Activated CD8-positive, alpha-beta T cell treated with anti-CD3 and anti-CD28 coated beads for 36 hours (primary cell): ENCODE data around the gene DRAXIN. TPM values are rescaled to one million over a fixed set of nuclear protein-coding genes. Genes with fewer than 3 reads are reported as not detected.
A peak's percentile ranks its signal among the peaks of the same experiment; 100 is the strongest.
"Not testable (repeated sequence)": the region's sequence is repeated elsewhere in the genome, so short reads cannot be mapped to it uniquely, and the experiment has no call there.

Experiments used
- ATAC-seq: fragments of 200-7000 bp; cut with Tn5 transposase; one replicate; pipeline ENCODE4 v1.10.0; 2021; ENCODE audit warnings: mild to moderate bottlenecking, moderate library complexity
- CTCF ChIA-PET: fragments of 350-600 bp; sonication (Branson Sonifier 250); formaldehyde crosslinking; loops from one replicate; lab custom pipeline; 2021; ENCODE audit warnings: antibody characterized with exemption; lab: Charles Lee
- POLR2A ChIA-PET: fragments of 350-600 bp; sonication (Branson Sonifier 250); formaldehyde crosslinking; loops from one replicate; lab custom pipeline; 2021; ENCODE audit warnings: antibody characterized with exemption; lab: Charles Lee
- DNase-seq: peaks from one replicate; pipeline ENCODE4 v3.0.0-alpha.2; 2020
- H3K27ac Mint-ChIP-seq: one replicate; pipeline ENCODE4 v1.8.0; 2021; ENCODE audit warnings: mild to moderate bottlenecking, mixed read lengths
- H3K27me3 Mint-ChIP-seq: one replicate; pipeline ENCODE4 v1.8.0; 2021; ENCODE audit warnings: mixed read lengths
- H3K36me3 Mint-ChIP-seq: one replicate; pipeline ENCODE4 v1.8.0; 2021; ENCODE audit warnings: low read depth, mixed read lengths
- H3K4me1 Mint-ChIP-seq: one replicate; pipeline ENCODE4 v1.8.0; 2021; ENCODE audit warnings: low read depth, mixed read lengths
- H3K4me3 Mint-ChIP-seq: one replicate; pipeline ENCODE4 v1.8.0; 2021; ENCODE audit warnings: mild to moderate bottlenecking, moderate library complexity, mixed read lengths
- H3K9me3 Mint-ChIP-seq: one replicate; pipeline ENCODE4 v1.8.0; 2021; ENCODE audit warnings: mixed read lengths
- intact Hi-C: fragments of 100-400 bp; cut with micrococcal nuclease; formaldehyde crosslinking; loops from one replicate; pipeline ENCODE4 v1.10.0; 2022
- total RNA-seq, 2 experiments: library from RNA; stranded (reverse); gene quantifications; one replicate each; pipeline ENCODE4 v1.2.3, GENCODE V29; 2021
- TF ChIP-seq, protein P1 (sequence below): fragments of 200-600 bp; IDR thresholded peaks from one replicate; pipeline ENCODE4 v1.8.0; 2022; ENCODE audit warnings: antibody characterized with exemption, mild to moderate bottlenecking

The DRAXIN gene, protein sequence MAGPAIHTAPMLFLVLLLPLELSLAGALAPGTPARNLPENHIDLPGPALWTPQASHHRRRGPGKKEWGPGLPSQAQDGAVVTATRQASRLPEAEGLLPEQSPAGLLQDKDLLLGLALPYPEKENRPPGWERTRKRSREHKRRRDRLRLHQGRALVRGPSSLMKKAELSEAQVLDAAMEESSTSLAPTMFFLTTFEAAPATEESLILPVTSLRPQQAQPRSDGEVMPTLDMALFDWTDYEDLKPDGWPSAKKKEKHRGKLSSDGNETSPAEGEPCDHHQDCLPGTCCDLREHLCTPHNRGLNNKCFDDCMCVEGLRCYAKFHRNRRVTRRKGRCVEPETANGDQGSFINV
- total RNA-seq = under 1 TPM; 0.18 to 0.20 TPM

DNA sequence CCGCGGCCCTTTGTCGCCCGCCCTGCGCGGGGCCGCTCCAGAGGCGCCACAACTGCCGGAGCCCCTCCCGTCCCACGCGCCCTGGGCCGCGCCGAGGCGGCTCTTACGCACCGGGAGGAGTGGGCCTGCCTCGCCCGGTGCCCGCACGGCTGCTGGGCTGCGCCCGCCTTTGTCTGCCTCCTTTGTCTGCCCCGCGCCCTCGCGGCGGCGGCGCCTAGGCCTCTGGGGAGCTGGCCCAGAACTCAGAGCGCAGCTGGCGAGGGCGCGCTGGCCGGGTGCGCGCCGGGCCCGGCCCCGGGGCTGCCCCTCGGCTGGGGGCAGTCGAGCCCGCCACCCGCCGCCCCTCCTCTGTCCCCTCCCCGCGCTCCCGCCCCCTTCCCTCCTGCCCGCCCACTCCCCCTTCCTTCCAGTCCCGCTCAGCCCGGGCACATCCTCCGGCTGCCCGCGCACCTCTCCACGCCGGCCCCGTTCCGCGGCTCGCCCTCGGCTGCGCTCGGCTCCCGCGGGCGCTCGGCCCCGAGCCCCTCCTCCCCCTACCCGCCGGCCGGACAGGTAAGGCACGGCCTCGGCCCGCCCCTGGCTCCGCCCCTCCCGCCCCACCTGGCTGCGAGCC lies at the start of gene DRAXIN:
Gene DRAXIN (plus strand): TSS at position 409 of the 613 bp plus-strand sequence. CDS start 14,549 bp downstream, outside the sequence.
- ChIA-PET CTCF (interaction anchor here (2.2 kb wide), 1 partner anchor 28 kb away, joined by 8 read pairs; no protein-coding TSS in a partner anchor), POLR2A (interaction anchor here (1.0 to 1.3 kb wide), 2 partner anchors 9 to 13 kb away, joined by 3 to 4 read pairs; no protein-coding TSS in a partner anchor)
- no peak within 1 kb of the TSS for H3K27ac Mint-ChIP-seq
- H3K27me3 Mint-ChIP-seq = peaks cover 36% of the 10 kb centered on the region
- peaks cover 22% of the 10 kb centered on the region for H3K4me1 Mint-ChIP-seq
- TF ChIP-seq, protein P1, sequence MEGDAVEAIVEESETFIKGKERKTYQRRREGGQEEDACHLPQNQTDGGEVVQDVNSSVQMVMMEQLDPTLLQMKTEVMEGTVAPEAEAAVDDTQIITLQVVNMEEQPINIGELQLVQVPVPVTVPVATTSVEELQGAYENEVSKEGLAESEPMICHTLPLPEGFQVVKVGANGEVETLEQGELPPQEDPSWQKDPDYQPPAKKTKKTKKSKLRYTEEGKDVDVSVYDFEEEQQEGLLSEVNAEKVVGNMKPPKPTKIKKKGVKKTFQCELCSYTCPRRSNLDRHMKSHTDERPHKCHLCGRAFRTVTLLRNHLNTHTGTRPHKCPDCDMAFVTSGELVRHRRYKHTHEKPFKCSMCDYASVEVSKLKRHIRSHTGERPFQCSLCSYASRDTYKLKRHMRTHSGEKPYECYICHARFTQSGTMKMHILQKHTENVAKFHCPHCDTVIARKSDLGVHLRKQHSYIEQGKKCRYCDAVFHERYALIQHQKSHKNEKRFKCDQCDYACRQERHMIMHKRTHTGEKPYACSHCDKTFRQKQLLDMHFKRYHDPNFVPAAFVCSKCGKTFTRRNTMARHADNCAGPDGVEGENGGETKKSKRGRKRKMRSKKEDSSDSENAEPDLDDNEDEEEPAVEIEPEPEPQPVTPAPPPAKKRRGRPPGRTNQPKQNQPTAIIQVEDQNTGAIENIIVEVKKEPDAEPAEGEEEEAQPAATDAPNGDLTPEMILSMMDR = no peak
- DNase-seq (no peak), ATAC-seq (no peak)
- no peaks in the 10 kb centered on the region for H3K36me3 Mint-ChIP-seq
- peak within 1 kb of the TSS; percentile 53 for H3K4me3 Mint-ChIP-seq
- no peaks in the 10 kb centered on the region for H3K9me3 Mint-ChIP-seq
- intact Hi-C loops = no loop called here

DNA sequence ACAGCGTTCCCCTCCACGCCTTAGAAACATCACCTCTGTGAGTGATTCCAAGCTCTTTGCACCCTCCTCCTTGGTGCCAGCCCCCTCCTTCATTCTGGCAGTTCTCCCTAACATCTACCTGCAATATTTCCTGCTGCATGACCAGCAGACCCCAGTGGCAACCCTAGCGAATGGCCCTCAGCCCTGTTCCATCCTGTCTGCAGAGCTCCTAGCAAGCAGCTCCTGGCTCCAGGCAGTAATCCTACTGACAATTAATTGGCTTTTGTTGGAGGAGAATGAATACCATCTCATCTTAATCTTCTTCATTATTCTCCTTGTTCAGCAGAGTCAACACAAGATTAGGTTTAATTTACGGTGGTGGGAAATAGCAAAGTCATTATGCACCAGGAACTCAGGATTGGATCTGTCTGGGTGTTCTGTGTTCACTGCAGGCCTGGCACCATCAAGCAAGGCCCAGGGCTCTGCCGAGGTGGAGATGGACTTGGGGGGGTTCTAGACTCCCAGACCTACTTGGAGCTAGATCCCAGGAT lies 49.7 kb upstream of the DRAXIN start:
- H3K27me3 Mint-ChIP-seq = peaks cover 1% of the 10 kb centered on the region
- intact Hi-C loops = loop anchor here (5.0 to 10.0 kb wide), 4 partner anchors 167 to 605 kb away; partner anchors contain the start of gene DISP3
- no peaks in the 10 kb centered on the region for H3K4me1 Mint-ChIP-seq
- H3K4me3 Mint-ChIP-seq = no peak overlapping the region
- ChIA-PET POLR2A (interaction anchor here (0.7 kb wide), 1 partner anchor 266 kb away, joined by 3 read pairs; no protein-coding TSS in a partner anchor), CTCF (interaction anchor here (0.6 to 6.8 kb wide), 20 partner anchors 9 to 604 kb away, joined by 3 to 60 read pairs (median 4); partner anchors contain the start of genes FBXO2 and FBXO44)
- ATAC-seq = no peak
- H3K27ac Mint-ChIP-seq = no peak overlapping the region
- DNase-seq = no peak
- no peaks in the 10 kb centered on the region for H3K9me3 Mint-ChIP-seq
- no peaks in the 10 kb centered on the region for H3K36me3 Mint-ChIP-seq
- TF ChIP-seq, protein P1 = no peak

DNA sequence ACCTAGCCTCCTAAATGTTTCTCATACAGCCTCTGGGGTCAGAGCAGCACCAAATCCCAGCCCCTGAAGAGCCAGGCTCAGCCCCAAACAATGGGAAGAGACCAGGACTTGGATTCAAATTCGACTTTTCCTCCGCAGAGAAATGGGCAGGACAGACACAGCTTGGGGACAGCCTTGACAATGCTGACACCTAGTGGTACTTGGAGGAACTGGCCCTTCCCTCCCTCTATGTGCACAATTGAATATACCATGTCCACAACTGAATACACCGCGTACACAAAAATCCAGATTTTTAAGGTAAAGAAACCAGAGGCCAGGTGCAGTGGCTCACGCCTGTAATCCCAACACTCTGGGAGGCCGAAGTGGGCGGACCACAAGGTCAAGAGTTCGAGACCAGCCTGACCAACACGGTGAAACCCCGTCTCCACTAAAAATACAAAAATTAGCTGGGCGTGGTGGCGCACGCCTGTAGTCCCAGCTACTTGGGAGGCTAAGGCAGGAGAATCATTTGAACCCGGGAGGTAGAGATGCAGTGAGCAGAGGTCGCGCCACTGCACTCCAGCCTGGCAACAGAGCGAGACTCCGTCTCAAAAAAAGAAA lies 49.0 kb upstream of the DRAXIN start:
- H3K9me3 Mint-ChIP-seq, H3K27ac Mint-ChIP-seq, H3K27me3 Mint-ChIP-seq, H3K36me3 Mint-ChIP-seq, H3K4me1 Mint-ChIP-seq, POLR2A ChIA-PET, H3K4me3 Mint-ChIP-seq: not testable (repeated sequence)
- CTCF ChIA-PET = interaction anchor here (0.6 to 6.8 kb wide), 25 partner anchors 8 to 605 kb away, joined by 3 to 60 read pairs (median 4); partner anchors contain the start of genes FBXO2, FBXO44 and FBXO6
- peak; percentile 82 for ATAC-seq
- TF ChIP-seq, protein P1 = peak; percentile 92
- peak; percentile 84 for DNase-seq
- intact Hi-C loops = loop anchor here (5.0 to 10.0 kb wide), 4 partner anchors 168 to 605 kb away; partner anchors contain the start of gene DISP3

DNA sequence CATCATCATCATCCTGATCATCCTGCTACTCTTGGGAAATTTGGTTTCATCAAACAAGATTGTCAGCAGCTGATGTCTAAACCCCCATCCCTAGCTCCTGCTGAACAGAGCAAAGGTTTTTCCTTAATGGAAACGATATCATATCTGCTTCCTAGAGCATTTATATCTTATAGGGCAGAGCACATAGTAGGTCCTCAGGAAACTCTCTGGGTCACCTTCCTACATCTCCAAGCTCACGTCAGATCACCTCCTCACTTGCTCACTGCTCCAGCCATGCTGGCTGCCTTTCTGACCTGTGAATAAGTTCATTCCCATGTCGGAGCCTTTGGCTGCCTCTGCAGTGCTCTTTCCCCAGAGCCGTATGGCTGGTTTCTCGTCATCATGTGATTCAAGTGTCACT lies 47.7 kb upstream of the DRAXIN start:
- no peaks in the 10 kb centered on the region for H3K36me3 Mint-ChIP-seq
- no peak overlapping the region for H3K27ac Mint-ChIP-seq
- no peaks in the 10 kb centered on the region for H3K9me3 Mint-ChIP-seq
- DNase-seq = no peak
- H3K4me1 Mint-ChIP-seq = no peaks in the 10 kb centered on the region
- ATAC-seq = no peak
- peaks cover 1% of the 10 kb centered on the region for H3K27me3 Mint-ChIP-seq
- TF ChIP-seq, protein P1 = no peak
- intact Hi-C loops = loop anchor here (5.0 to 10.0 kb wide), 4 partner anchors 169 to 606 kb away; partner anchors contain the start of gene DISP3
- CTCF ChIA-PET = interaction anchor here (0.8 to 6.8 kb wide), 14 partner anchors 9 to 606 kb away, joined by 3 to 60 read pairs (median 4); partner anchors contain the start of genes FBXO2, FBXO44 and FBXO6
- H3K4me3 Mint-ChIP-seq = no peak overlapping the region
- POLR2A ChIA-PET = interaction anchor here (0.6 to 0.8 kb wide), 2 partner anchors 264 to 660 kb away, joined by 3 read pairs; no protein-coding TSS in a partner anchor
